ENCODE data around the gene NFKBIE. TPM values are rescaled to one million over a fixed set of nuclear protein-coding genes. Genes with fewer than 3 reads are reported as not detected.

Gene NFKBIE
- total RNA-seq, 1 donor, result 4.7 TPM

DNA sequence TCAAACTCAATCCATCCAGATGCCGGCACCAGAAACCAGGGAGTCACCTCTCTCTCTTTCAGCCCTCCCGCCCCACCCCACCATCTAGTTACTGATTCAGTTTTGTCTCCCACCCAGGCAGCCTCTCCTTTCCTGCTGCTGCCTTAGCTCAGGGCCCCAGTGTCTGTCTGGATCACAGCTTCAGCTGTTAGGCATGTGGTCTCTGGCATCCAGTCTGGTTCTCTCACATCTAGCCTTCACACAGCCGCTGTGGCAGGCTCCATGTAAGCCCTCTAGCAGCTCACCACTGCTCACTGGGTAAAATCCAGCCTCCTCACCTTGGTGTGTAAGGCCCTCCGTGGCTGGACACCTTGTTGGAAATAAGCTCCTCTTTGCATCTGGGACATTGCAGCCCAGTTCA lies 26.5 kb upstream of the NFKBIE start:
- Histone ChIP-seq H3K27ac (ENCODE audit: low read depth, low read length) (no peak overlapping the region), H3K36me3 (ENCODE audit: insufficient read depth, low read length) (no peaks in the 10 kb centered on the region), H3K4me3 (ENCODE audit: insufficient read depth, low read length) (no peak overlapping the region), H3K4me1 (ENCODE audit: insufficient read depth, low read length) (no peaks in the 10 kb centered on the region), H3K79me2 (ENCODE audit: insufficient read depth, low read length) (no peaks in the 10 kb centered on the region), H2AFZ (ENCODE audit: low read length) (no peak overlapping the region), H3K4me2 (ENCODE audit: insufficient read depth, low read length) (no peak overlapping the region), H4K20me1 (ENCODE audit: insufficient read depth, low read length) (no peaks in the 10 kb centered on the region), H3K27me3 (ENCODE audit: insufficient read depth, low read length) (peaks cover 72% of the 10 kb centered on the region), H3K9me3 (ENCODE audit: low read depth, low read length) (no peaks in the 10 kb centered on the region)
- no peak for DNase-seq (ENCODE audit: insufficient read length, low spot score, missing footprints)
- TF ChIP-seq, protein P1, sequence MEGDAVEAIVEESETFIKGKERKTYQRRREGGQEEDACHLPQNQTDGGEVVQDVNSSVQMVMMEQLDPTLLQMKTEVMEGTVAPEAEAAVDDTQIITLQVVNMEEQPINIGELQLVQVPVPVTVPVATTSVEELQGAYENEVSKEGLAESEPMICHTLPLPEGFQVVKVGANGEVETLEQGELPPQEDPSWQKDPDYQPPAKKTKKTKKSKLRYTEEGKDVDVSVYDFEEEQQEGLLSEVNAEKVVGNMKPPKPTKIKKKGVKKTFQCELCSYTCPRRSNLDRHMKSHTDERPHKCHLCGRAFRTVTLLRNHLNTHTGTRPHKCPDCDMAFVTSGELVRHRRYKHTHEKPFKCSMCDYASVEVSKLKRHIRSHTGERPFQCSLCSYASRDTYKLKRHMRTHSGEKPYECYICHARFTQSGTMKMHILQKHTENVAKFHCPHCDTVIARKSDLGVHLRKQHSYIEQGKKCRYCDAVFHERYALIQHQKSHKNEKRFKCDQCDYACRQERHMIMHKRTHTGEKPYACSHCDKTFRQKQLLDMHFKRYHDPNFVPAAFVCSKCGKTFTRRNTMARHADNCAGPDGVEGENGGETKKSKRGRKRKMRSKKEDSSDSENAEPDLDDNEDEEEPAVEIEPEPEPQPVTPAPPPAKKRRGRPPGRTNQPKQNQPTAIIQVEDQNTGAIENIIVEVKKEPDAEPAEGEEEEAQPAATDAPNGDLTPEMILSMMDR (IDR thresholded peaks at IDR 0.05; ENCODE audit: extremely low read depth, low read depth, low read length), result no peak

GRCh38 chr6:44289726-44290260 lies 24.4 kb upstream of the NFKBIE start:
- TF ChIP-seq, protein P1 (IDR thresholded peaks at IDR 0.05; ENCODE audit: extremely low read depth, low read depth, low read length), result no peak
- H3K27ac ChIP-seq (ENCODE audit: low read depth, low read length), result no peak overlapping the region
- H3K9me3 ChIP-seq (ENCODE audit: low read depth, low read length), result no peaks in the 10 kb centered on the region
- DNase-seq (ENCODE audit: insufficient read length, low spot score, missing footprints), result peak; percentile 6
- peaks cover 53% of the 10 kb centered on the region for H3K27me3 ChIP-seq (ENCODE audit: insufficient read depth, low read length)
- no peak overlapping the region for H2AFZ ChIP-seq (ENCODE audit: low read length)
- no peaks in the 10 kb centered on the region for H4K20me1 ChIP-seq (ENCODE audit: insufficient read depth, low read length)
- H3K4me2 ChIP-seq (ENCODE audit: insufficient read depth, low read length), result no peak overlapping the region
- no peaks in the 10 kb centered on the region for H3K4me1 ChIP-seq (ENCODE audit: insufficient read depth, low read length)
- no peak overlapping the region for H3K4me3 ChIP-seq (ENCODE audit: insufficient read depth, low read length)
- H3K79me2 ChIP-seq (ENCODE audit: insufficient read depth, low read length), result no peaks in the 10 kb centered on the region
- H3K36me3 ChIP-seq (ENCODE audit: insufficient read depth, low read length), result no peaks in the 10 kb centered on the region

- Histone ChIP-seq H3K27ac (ENCODE audit: low read depth, low read length) (no peak overlapping the region), H3K9me3 (ENCODE audit: low read depth, low read length) (no peaks in the 10 kb centered on the region), H3K27me3 (ENCODE audit: insufficient read depth, low read length) (peaks cover 48% of the 10 kb centered on the region), H3K36me3 (ENCODE audit: insufficient read depth, low read length) (no peaks in the 10 kb centered on the region), H3K4me3 (ENCODE audit: insufficient read depth, low read length) (no peak overlapping the region), H2AFZ (ENCODE audit: low read length) (no peak overlapping the region), H3K79me2 (ENCODE audit: insufficient read depth, low read length) (no peaks in the 10 kb centered on the region), H4K20me1 (ENCODE audit: insufficient read depth, low read length) (no peaks in the 10 kb centered on the region), H3K4me2 (ENCODE audit: insufficient read depth, low read length) (no peak overlapping the region), H3K4me1 (ENCODE audit: insufficient read depth, low read length) (no peaks in the 10 kb centered on the region)
- DNase-seq (ENCODE audit: insufficient read length, low spot score, missing footprints), result peak; percentile 76
- TF ChIP-seq, protein P1 (IDR thresholded peaks at IDR 0.05; ENCODE audit: extremely low read depth, low read depth, low read length), result no peak
Measured at GRCh38 chr6:44286747-44287146, 21.4 kb upstream of the NFKBIE start.

GRCh38 chr6:44286285-44286565 lies 20.9 kb upstream of the NFKBIE start:
- no peaks in the 10 kb centered on the region for H3K36me3 ChIP-seq (ENCODE audit: insufficient read depth, low read length)
- no peak overlapping the region for H3K4me3 ChIP-seq (ENCODE audit: insufficient read depth, low read length)

More at GRCh38 chr6:44286285-44286565, 20.9 kb upstream of the NFKBIE start:
- no peaks in the 10 kb centered on the region for H3K79me2 ChIP-seq (ENCODE audit: insufficient read depth, low read length)
- H3K9me3 ChIP-seq (ENCODE audit: low read depth, low read length), result no peaks in the 10 kb centered on the region
- H3K27me3 ChIP-seq (ENCODE audit: insufficient read depth, low read length), result peaks cover 43% of the 10 kb centered on the region
- H3K4me2 ChIP-seq (ENCODE audit: insufficient read depth, low read length), result no peak overlapping the region
- H3K27ac ChIP-seq (ENCODE audit: low read depth, low read length), result no peak overlapping the region
- TF ChIP-seq, protein P1 (IDR thresholded peaks at IDR 0.05; ENCODE audit: extremely low read depth, low read depth, low read length), result no peak
- DNase-seq (ENCODE audit: insufficient read length, low spot score, missing footprints), result no peak
- H3K4me1 ChIP-seq (ENCODE audit: insufficient read depth, low read length), result no peaks in the 10 kb centered on the region
- no peaks in the 10 kb centered on the region for H4K20me1 ChIP-seq (ENCODE audit: insufficient read depth, low read length)
- no peak overlapping the region for H2AFZ ChIP-seq (ENCODE audit: low read length)

Data from osteoblast (primary cell).